Measurements from ENCODE around the gene NLGN4Y. TPM values are rescaled to one million over a fixed set of nuclear protein-coding genes. Genes with fewer than 3 reads are reported as not detected.

NLGN4Y gene
- total RNA-seq, 1 donor = 0.86 TPM

GRCh38 chrY:14793674-14794073, 269.3 kb downstream of the NLGN4Y start:
- DNase-seq (ENCODE audit: low read depth) = no peak
- no peak for TF ChIP-seq CTCF (IDR thresholded peaks at IDR 0.05; ENCODE audit: insufficient read depth, low read depth, low read length)
- H3K4me3 ChIP-seq (ENCODE audit: low read depth, low read length) = no peak overlapping the region

- H3K4me3 ChIP-seq (ENCODE audit: low read depth, low read length) = no peak overlapping the region
- DNase-seq (ENCODE audit: low read depth) = no peak
- TF ChIP-seq CTCF (IDR thresholded peaks at IDR 0.05; ENCODE audit: insufficient read depth, low read depth, low read length) = no peak
Measured at GRCh38 chrY:14798010-14798409, 273.7 kb downstream of the NLGN4Y start.

GRCh38 chrY:14801096-14801495, 276.8 kb downstream of the NLGN4Y start:
- H3K4me3 ChIP-seq (ENCODE audit: low read depth, low read length) = no peak overlapping the region
- DNase-seq (ENCODE audit: low read depth) = no peak
- TF ChIP-seq CTCF (IDR thresholded peaks at IDR 0.05; ENCODE audit: insufficient read depth, low read depth, low read length) = no peak

DNA sequence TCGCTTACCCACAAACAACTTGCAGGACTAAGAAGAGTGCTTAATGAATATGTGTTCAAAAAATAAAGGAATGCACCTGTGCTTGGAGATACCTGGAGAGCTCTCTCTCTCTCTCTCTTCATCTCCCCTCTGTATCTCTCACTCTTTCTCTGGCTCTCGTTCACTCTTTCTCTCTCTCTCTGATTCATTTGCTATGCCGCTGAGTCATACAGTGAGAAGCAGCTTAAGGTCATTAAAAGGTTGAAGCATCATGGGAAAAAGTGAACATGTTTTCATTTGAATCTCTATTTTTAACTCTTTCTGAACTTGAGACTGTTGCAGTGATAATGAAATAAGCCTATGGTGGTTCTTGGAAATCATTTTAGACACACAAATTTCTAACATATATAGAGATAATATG, 277.8 kb downstream of the NLGN4Y start:
- no peak overlapping the region for H3K4me3 ChIP-seq (ENCODE audit: low read depth, low read length)
- peak; percentile 0 for DNase-seq (ENCODE audit: low read depth)
- no peak for TF ChIP-seq CTCF (IDR thresholded peaks at IDR 0.05; ENCODE audit: insufficient read depth, low read depth, low read length)

DNA sequence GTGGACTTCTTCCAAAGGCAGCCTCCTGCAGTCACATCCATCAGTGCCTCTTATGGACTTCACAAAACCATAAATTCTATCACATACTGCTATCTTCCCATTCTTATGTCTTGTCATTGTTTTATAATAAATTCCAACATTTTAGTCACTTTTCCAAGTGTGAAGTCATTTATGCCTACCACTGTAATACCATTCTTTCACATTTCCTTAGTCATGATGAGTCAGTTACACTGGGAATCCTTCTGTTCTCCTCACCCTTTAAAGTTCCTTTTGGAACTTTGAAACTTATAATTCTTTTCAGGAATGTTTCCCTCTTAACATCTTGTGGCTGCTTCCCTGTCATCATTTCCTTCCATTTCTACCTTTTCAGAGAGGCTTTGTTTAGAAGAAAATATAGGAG, 279.7 kb downstream of the NLGN4Y start:
- no peak overlapping the region for H3K4me3 ChIP-seq (ENCODE audit: low read depth, low read length)
- no peak for DNase-seq (ENCODE audit: low read depth)
- TF ChIP-seq CTCF (IDR thresholded peaks at IDR 0.05; ENCODE audit: insufficient read depth, low read depth, low read length) = no peak

DNA sequence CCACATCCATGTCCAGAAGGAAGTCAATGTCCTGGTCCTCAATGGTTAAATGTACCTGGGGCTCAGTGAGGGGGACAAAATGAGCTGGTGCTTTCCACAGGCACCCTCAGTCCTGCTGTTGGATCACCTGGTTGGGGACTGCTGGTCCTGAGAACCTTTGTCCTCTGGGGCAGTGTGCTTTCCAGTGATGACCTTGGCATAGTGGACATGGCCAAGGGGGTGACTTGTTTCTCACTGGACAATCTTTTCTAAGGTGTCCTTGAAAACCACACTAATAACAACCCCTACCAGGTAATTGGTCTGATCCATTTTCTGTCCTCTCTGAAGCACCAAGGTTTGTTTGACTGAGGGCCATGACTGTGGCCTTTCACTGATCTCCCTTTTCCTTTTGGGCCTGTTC, 294.1 kb downstream of the NLGN4Y start:
- no peak overlapping the region for H3K4me3 ChIP-seq (ENCODE audit: low read depth, low read length)
- TF ChIP-seq CTCF (IDR thresholded peaks at IDR 0.05; ENCODE audit: insufficient read depth, low read depth, low read length) = no peak

DNA sequence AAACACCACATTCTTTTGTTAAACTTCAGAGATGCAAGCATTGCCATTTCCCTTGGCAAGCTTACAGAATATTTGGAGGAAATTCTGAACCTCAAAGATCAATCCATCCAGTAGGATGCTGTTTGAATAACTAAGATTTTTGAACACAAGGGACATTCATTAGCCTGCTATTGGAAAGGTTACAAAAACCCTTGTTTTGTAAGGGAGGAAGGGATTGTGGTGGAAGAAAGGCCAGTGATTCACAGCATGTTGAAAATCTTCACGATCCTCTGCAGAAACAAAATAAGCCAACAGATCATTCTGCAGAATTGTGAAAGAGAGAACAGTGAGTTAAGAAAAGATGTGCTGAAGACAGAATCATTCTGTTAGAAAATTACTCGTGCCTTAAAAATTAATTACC, 297.9 kb downstream of the NLGN4Y start:
- H3K4me3 ChIP-seq (ENCODE audit: low read depth, low read length) = no peak overlapping the region
- no peak for TF ChIP-seq CTCF (IDR thresholded peaks at IDR 0.05; ENCODE audit: insufficient read depth, low read depth, low read length)
- DNase-seq (ENCODE audit: low read depth) = no peak

More for the DNA sequence above, 294.1 kb downstream of the NLGN4Y start:
- DNase-seq (ENCODE audit: low read depth) = no peak

Measured in fibroblast of villous mesenchyme (primary cell).